Heart right ventricle (tissue), 16 donors: ENCODE measurements around the gene SCFD1. TPM values are rescaled to one million over a fixed set of nuclear protein-coding genes. Genes with fewer than 3 reads are reported as not detected.

ENCODE experiments used
- ATAC-seq, 8 donors: fragments of 200-7000 bp; cut with Tn5 transposase; one replicate each; pipeline ENCODE4 v1.9.1; 2020; ENCODE audit warnings: mild to moderate bottlenecking in 8 of 8, moderate library complexity in 8 of 8, moderate number of reproducible peaks in 1 of 8
- DNase-seq, 2 donors: peaks; one replicate each; pipeline ENCODE4 v3.0.0-alpha.2; 2020
- H3K27ac ChIP-seq, 10 donors: fragments of 200-600 bp; sonication (generic) in 2 of 10; one replicate each; pipeline versions ENCODE4 v1.5.0 to v1.8.0; 2020 to 2022; ENCODE audit warnings: mild to moderate bottlenecking in 3 of 10
- H3K27me3 ChIP-seq, 7 donors: fragments of 200-600 bp; one replicate each; pipeline ENCODE4 v1.8.0; 2021 to 2022; ENCODE audit warnings: mild to moderate bottlenecking in 2 of 7
- H3K36me3 ChIP-seq, 9 donors: fragments of 200-600 bp; sonication (generic) in 1 of 9; one replicate each; pipeline versions ENCODE4 v1.5.0 to v1.8.0; 2020 to 2022; ENCODE audit warnings: mild to moderate bottlenecking in 2 of 9
- H3K4me1 ChIP-seq, 9 donors: fragments of 200-600 bp; sonication (generic) in 1 of 9; one replicate each; pipeline versions ENCODE4 v1.5.0 to v1.8.0; 2020 to 2022; ENCODE audit warnings: mild to moderate bottlenecking in 4 of 9
- H3K4me3 ChIP-seq, 10 donors: fragments of 200-600 bp; sonication (generic) in 2 of 10; one replicate each; pipeline versions ENCODE4 v1.5.0 to v1.8.0; 2020 to 2022; ENCODE audit warnings: mild to moderate bottlenecking in 7 of 10, moderate library complexity in 2 of 10
- H3K9me3 ChIP-seq, 11 donors: fragments of 200-600 bp in 10 of 11; sonication (generic) in 2 of 11; one replicate each; pipeline versions ENCODE4 v1.5.0 to v1.8.0; 2013 to 2022; ENCODE audit warnings: mild to moderate bottlenecking in 2 of 11, control low read depth in 1 of 11, moderate library complexity in 1 of 11
- WGBS, 2 donors: extraction: QIAGEN DNeasy Blood & Tissue Kit; methylation state at CpG; one replicate each; pipeline ENCODE4 v1.1.7; 2013; ENCODE audit warnings: inconsistent platforms in 1 of 2; 5-methylcytosine and 5-hydroxymethylcytosine counted together
- intact Hi-C, 10 donors: fragments of 100-400 bp; cut with DNase I; formaldehyde crosslinking; loops; one replicate each; pipeline versions ENCODE4 v1.11.1 to v1.14.2; 2022
- polyA plus RNA-seq, 2 donors: library from polyadenylated mRNA; stranded (reverse); fragments of 200-250 nt; gene quantifications; one replicate each; pipeline ENCODE4 v1.2.3, GENCODE V29; 2013
- total RNA-seq, 10 donors: library from RNA; stranded (reverse); fragmentation: NEBNext Ultra II Directional in 3 of 10; extraction: Animal tissue kit (Norgen Biotek cat#: 25700) in 3 of 10; gene quantifications; one replicate each; pipeline versions ENCODE4 v1.2.1 to v1.2.4, GENCODE V29; 2021 to 2023
- TF ChIP-seq, protein P1 (sequence below), 9 donors: fragments of 200-600 bp; sonication (generic) in 2 of 9; IDR thresholded peaks; one replicate each; pipeline versions ENCODE4 v1.5.0 to v1.8.0; 2021 to 2022; ENCODE audit warnings: antibody characterized with exemption in 9 of 9, mild to moderate bottlenecking in 5 of 9, moderate library complexity in 1 of 9
- donor health status: Arrhythmogenic right ventricular cardiomyopathy.
- donor health status: ischemic (EF 13 %, LVEDD 7.1; RV severe dilation, severe dysfunction).
- donor health status: healthy with polysubstance abuse.
- donor health status: DM: no; HTN: yes; CAD: no.
- donor health status: DM: no; HTN: no; CAD: no.
- donor health status: ischemic (EF 25% LVEDD 6.9; RV normal size, moderate dysfunction).
- donor health status: ischemic (EF 25% LVEDD 5.7; RV mildly dilated, moderate dysfunction).
- donor health status: healthy.
- donor health status: DM: yes; HTN: yes; CAD: no.
- donor health status: Ischemic cardiomyopathy.
- donor health status: ischemic (EF 35%, LVEDD 5.7; RV mildly dilated, moderate dysfunction).
- donor health status: nonischemic (EF 11% LVEDD 7.7; RV severe dilation, severe dysfunction).
- donor health status: DM: yes; HTN: yes; CAD: no.
- donor health status: PGD.
- donor health status: ischemic (EF 29% LVEDD 5.4; RV normal size, mild dysfunction).
- donor health status: nonischemic (EF 23%, LVEDD 6.1; RV moderate dilation, normal function).

The SCFD1 gene
- total and polyA plus RNA-seq, 12 donors = 40.1 to 98.6 (median 47.1) TPM

DNA sequence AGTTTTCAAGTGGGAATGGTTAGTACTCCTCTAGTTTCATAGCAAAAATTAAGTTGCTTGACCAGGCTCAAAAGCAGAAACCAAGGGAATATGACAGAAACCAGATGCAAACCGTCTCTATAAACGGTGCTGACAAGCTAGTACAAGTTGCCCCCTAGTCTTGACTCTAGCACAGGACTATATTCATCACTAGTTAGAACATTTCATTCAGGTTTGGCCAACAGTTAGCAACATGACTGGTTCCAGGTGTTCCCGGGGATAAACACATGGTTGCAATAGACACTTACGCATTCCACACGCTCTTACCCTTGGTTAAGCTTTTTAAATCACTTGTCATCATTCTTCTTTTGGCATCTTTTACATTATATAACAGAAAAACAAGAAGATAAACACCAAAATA is 103.6 kb downstream of the SCFD1 start:
- Histone ChIP-seq H3K27ac (no peak overlapping the region), H3K4me1 (peaks cover 0 to 12% (median 8%) of the 10 kb centered on the region in 9 donors), H3K27me3 (no peaks in the 10 kb centered on the region), H3K36me3 (peaks cover 0 to 91% (median 5%) of the 10 kb centered on the region in 9 donors), H3K9me3 (peaks cover 0 to 9% (median 0%) of the 10 kb centered on the region in 11 donors), H3K4me3 (no peak overlapping the region)
- TF ChIP-seq, protein P1, sequence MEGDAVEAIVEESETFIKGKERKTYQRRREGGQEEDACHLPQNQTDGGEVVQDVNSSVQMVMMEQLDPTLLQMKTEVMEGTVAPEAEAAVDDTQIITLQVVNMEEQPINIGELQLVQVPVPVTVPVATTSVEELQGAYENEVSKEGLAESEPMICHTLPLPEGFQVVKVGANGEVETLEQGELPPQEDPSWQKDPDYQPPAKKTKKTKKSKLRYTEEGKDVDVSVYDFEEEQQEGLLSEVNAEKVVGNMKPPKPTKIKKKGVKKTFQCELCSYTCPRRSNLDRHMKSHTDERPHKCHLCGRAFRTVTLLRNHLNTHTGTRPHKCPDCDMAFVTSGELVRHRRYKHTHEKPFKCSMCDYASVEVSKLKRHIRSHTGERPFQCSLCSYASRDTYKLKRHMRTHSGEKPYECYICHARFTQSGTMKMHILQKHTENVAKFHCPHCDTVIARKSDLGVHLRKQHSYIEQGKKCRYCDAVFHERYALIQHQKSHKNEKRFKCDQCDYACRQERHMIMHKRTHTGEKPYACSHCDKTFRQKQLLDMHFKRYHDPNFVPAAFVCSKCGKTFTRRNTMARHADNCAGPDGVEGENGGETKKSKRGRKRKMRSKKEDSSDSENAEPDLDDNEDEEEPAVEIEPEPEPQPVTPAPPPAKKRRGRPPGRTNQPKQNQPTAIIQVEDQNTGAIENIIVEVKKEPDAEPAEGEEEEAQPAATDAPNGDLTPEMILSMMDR (IDR thresholded peaks at IDR 0.05) = no peak
- ATAC-seq = peak in 5 of 8 donors; percentile 14 to 75 (median 35)
- no peak for DNase-seq
- WGBS, 2 donors = 56 to 63% methylated on average over 5 of the region's 5 CpGs
- intact Hi-C loops = loop anchor here in 1 of 10 donors (2.0 kb wide), 1 partner anchor 65 kb away; no protein-coding TSS in a partner anchor

DNA sequence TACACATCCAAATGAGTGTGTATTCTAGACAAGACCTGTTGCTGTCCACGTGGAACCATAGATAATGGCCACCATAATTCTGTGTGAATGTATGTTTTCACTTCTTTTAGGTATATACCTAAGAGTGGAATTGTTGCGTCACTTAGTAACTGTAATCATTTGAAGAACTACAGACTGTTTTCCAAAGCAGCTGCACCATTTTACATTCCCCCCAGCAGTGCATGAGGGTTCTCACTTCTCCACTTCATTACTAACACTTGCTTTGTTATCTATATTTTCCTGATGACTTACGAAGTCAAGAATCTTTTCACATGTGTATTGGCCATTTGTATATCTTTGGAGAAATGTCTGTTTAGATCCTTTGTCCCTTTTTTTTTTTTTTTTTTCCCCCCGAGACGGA is 106.4 kb downstream of the SCFD1 start:
- 70 to 88% methylated on average over 5 of the region's 5 CpGs for WGBS, 2 donors
- Histone ChIP-seq H3K4me1 (peaks cover 0 to 12% (median 8%) of the 10 kb centered on the region in 9 donors), H3K36me3 (peaks cover 0 to 78% (median 5%) of the 10 kb centered on the region in 9 donors), H3K9me3 (peaks cover 0 to 9% (median 0%) of the 10 kb centered on the region in 11 donors), H3K27me3 (no peaks in the 10 kb centered on the region), H3K27ac (no peak overlapping the region), H3K4me3 (no peak overlapping the region)
- no peak for ATAC-seq
- DNase-seq = no peak
- intact Hi-C loops = no loop called here
- TF ChIP-seq, protein P1 (IDR thresholded peaks at IDR 0.05) = no peak

DNA sequence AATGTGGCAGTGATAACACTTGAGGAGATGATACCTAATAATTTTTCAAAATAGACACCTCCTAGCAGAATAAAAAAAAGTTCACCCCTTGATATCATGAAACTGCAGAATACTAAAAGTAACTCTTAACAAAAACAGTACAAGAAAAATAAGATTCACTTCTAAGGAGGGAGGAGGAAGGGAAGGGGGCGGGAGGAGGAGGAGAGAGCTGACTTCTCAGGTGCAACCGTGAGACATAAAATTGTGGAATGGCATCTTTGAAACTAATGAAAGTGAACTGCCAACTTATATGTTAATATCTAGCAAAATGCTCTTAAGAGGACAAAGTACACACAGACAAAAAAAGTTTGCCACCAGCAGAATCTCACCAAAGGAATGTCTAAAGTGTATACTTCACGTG is 115.8 kb downstream of the SCFD1 start:
- no peaks in the 10 kb centered on the region for H3K27me3 ChIP-seq
- ATAC-seq = no peak

DNA sequence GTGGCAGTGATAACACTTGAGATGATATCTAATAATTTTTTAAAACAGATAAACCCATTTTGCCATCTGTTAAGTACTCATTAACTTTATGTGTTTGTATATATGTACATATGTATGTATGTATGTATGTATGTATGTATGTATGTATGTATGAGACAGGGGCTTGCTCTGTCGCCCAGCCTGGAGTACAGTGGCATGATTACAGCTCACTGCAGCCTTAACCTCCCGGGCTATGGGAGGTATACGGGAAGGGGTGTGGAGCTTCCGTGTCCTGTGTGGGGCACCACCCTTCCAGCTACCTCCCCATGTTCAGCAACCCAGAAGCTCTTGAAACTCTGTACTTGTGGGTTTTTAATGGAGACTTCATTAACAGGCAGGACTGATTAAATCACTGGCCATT is 116.9 kb downstream of the SCFD1 start:
- H3K36me3 ChIP-seq = peaks cover 0 to 36% (median 21%) of the 10 kb centered on the region in 9 donors
- no peaks in the 10 kb centered on the region for H3K27me3 ChIP-seq
- intact Hi-C loops = no loop called here
- H3K4me3 ChIP-seq = no peak overlapping the region
- TF ChIP-seq, protein P1 (IDR thresholded peaks at IDR 0.05) = no peak
- DNase-seq (no peak), ATAC-seq (no peak)
- peaks cover 0 to 5% (median 0%) of the 10 kb centered on the region in 9 donors for H3K4me1 ChIP-seq
- H3K9me3 ChIP-seq = no peaks in the 10 kb centered on the region
- no peak overlapping the region for H3K27ac ChIP-seq
- 83 to 84% methylated on average over 4 of the region's 4 CpGs for WGBS, 2 donors

More for the DNA sequence above, 115.8 kb downstream of the SCFD1 start:
- Histone ChIP-seq H3K27ac (no peak overlapping the region), H3K9me3 (no peaks in the 10 kb centered on the region), H3K4me1 (peaks cover 0 to 5% (median 0%) of the 10 kb centered on the region in 9 donors), H3K36me3 (peaks cover 0 to 47% (median 21%) of the 10 kb centered on the region in 9 donors), H3K4me3 (no peak overlapping the region)
- TF ChIP-seq, protein P1 (IDR thresholded peaks at IDR 0.05) = no peak
- intact Hi-C loops = no loop called here
- DNase-seq = no peak
- WGBS, 2 donors = 86 to 88% methylated on average over 3 of the region's 3 CpGs
